GM18511 (cell line): ENCODE results near the gene TRPT1.

Experiments used
- ATAC-seq: cut with Tn5 transposase; IDR thresholded peaks from one replicate; pipeline ENCODE4 v1.9.1; 2021; ENCODE audit warnings: mild to moderate bottlenecking, moderate library complexity; ENCODE audit not compliant: unreplicated experiment

TRPT1 gene

DNA sequence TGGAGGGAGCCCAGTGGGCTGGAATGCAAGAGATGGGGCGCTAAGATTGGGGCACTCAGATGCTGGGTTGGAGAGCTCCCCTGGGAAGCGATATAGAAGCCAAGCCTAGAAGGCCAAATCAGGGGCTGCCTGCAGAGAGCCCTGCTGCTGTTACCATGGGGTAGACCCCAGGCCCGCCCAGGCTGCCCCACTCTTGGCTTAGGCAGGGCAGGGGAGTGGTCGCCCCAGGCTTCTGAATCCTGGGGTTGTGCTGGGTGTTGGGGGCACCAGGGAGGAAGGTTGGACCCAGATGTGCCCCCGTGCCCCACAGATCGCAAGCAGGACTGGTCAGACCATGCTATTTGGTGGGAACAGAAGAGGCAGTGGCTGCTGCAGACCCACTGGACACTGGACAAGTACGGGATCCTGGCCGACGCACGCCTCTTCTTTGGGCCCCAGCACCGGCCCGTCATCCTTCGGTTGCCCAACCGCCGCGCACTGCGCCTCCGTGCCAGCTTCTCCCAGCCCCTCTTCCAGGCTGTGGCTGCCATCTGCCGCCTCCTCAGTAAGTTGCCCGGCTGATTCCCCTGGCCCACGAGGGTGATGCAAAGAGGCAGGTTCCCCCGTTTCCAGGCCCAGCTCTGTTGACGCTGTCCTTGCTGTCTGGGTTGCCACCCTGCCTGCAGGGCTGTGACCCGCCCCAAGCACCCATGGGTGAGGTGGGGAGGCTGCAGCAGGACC is 15.5 kb downstream of the TRPT1 start:
- ATAC-seq, result no peak

GRCh38 chr11:64209563-64209843 is 16.5 kb downstream of the TRPT1 start:
- no peak for ATAC-seq

DNA sequence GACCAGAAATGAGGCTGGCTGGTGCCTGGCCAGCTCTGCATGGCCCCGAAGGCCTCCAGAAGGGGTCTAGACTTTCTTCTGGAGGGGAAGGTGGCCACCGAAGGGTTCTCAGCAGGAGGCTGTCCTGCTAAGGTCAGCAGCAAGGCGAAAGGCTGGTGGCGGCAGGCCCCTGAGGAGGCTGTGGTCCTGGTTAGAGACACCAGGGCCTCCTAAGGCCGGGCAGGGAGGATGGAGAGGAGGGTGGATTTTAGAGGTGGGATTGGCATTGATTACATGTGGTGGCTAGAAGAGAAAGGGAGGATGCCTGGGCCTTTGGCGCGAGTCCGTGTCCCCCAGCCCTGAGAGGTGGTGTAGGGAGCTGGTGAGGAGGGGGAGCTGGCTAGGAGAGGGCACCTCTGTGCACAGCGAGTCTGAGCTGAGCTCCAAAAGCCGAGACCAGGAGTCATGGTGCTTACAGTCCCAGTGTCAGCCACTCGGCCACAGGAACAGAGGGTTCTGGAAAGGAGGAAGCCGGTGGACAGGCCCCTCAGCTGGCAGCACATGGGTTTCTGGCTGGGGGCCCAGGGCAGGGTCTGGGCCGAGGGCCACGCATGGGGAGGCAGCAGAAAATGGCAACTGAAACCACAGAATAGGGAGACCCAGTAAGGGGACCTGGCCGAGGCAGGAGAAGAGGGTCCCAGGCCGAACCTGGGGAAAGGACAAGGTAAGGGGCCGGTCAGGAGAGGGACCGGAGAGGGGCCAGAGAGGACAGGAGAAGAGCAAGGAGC is 17.0 kb downstream of the TRPT1 start:
- ATAC-seq, result no peak

GRCh38 chr11:64208086-64208795 is 17.7 kb downstream of the TRPT1 start:
- ATAC-seq, result no peak

GRCh38 chr11:64207256-64208085 is 18.5 kb downstream of the TRPT1 start:
- peak; percentile 75 for ATAC-seq

- ATAC-seq, result peak; percentile 57
Observed at GRCh38 chr11:64206457-64207255, 19.3 kb downstream of the TRPT1 start, which contains the start of gene FERMT3. FERMT3 (plus strand) TSS chr11:64206721; CDS start chr11:64207365, 644 bp downstream.

DNA sequence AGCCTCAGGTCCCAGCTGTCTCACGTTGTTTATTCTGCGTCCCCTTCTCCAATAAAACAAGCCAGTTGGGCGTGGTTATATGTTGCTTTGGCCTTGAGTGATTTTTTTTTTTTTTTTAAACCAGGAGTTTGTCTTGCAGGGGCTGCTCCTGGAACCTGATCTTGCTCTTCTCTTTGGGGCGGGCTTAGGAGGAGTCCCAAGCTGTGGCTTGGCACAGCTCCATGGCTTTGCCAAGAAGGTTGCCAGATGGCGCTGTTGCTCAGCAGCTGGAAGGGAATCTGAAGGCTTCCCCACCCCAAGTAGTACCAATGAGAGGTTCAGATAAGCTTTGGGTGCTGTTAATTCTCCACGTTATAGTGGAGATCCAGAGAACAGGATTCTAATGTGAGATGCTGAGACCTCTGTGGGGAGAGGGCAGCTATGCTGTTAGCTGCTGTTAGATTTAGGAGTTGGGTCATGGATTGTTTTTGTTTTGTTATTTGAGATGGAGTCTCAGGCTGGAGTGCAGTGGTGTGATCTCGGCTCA is 21.5 kb downstream of the TRPT1 start:
- no peak for ATAC-seq

DNA sequence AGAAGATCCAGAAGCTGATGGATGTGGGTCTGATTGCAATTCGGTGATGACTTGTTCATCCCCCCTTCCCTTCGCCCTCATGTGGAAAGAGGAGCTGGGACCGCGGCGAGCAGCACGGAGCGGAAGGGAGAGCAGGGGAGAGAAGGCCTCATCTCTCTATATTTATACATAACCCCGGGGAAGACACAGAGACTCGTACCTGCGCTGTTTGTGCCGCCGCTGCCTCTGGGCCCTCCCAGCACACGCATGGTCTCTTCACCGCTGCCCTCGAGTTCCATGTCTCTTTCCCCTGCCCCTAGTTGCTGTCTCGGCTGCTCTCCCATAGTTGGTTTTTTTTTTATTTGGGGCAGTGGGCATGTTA is 21.9 kb downstream of the TRPT1 start:
- no peak for ATAC-seq

GRCh38 chr11:64203421-64204079 is 22.4 kb downstream of the TRPT1 start:
- ATAC-seq, result no peak

GRCh38 chr11:64202992-64203391 is 23.0 kb downstream of the TRPT1 start:
- no peak for ATAC-seq

DNA sequence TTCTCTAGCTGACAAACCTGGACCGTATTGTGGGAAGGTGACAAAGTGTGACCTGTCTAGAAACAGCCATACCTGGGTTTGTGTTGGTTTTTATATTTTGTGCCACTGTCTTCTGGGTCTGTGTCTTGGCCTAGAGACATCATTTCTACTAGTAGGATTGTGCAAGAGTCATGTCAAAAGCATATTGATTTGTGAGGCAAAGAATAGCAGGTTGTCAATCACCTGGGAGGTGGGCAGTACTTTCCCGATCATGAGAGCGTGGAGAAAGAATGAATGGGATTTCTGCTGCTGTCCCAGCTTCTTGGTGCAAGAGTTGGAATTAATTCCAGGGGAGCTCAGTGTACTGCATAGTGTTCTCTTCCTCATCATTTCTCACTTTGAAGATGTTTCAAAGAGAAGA is 24.4 kb downstream of the TRPT1 start:
- no peak for ATAC-seq

GRCh38 chr11:64198511-64198910 is 27.5 kb downstream of the TRPT1 start:
- ATAC-seq, result no peak

GRCh38 chr11:64196626-64197025 is 29.4 kb downstream of the TRPT1 start:
- no peak for ATAC-seq

DNA sequence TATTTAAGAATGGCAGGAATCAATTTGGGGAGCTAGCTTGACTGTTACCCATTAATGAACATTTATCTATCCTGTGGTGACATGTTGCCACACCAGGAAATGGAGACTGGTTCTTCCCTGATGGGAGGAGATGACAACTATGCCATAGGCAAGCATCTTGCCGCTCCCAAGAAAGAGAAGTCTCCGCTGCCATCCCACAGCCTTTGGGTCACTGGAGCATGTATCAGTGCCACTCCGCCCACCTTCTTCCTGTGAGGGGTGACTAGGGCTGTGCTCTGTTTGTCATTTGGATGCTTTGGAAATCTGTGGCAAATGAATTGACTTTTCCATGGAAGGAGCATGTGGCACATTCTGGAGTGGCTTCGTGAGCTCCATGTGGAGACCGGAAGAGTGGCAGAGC is 33.6 kb downstream of the TRPT1 start:
- no peak for ATAC-seq

- no peak for ATAC-seq
Observed at GRCh38 chr11:64186492-64187165, 39.4 kb downstream of the TRPT1 start.

DNA sequence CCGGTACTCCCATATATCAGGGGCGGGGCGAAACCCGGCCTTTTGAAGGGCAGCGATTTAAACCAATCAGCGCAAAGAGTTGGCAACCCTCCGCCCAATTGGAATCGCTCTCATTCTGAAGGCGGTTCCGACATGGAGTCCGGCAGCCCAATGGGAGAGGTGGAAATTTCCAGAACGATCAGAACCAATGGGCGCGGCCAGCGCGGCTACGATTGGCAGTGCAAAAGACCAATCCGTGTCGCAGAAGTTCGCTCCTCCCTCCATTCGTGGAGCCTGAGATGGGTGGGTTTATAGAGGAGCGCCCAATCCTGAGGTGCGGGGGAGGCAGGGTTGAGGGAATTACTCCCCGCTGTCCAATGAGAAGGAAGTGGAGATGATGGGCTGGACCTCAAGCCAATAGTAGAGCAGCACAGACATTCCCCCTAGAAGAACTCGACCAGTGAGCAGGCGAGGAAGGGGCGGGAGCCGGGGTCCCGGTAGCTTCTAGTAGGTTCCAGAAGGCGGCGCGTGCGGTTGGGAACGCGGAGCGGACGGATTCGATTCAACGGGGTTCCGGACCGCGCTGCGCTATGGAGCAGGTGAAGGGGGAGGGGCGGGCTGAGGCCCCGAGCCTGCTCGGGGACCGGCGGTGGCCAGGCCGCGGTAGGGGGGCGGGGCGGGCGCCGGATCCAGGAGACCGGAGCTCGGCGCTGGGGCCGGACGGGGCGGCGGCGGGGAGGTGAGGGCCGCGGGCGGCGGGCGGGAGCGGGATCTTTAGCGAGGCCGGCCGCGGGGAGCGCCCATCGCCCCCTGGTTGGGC is 40.1 kb downstream of the TRPT1 start, which contains the start of gene STIP1:
Gene STIP1, plus strand, starts transcription at position 479 of the 799 bp plus-strand sequence. Its CDS starts 91 bp downstream, at position 570.
- peak; percentile 87 for ATAC-seq

DNA sequence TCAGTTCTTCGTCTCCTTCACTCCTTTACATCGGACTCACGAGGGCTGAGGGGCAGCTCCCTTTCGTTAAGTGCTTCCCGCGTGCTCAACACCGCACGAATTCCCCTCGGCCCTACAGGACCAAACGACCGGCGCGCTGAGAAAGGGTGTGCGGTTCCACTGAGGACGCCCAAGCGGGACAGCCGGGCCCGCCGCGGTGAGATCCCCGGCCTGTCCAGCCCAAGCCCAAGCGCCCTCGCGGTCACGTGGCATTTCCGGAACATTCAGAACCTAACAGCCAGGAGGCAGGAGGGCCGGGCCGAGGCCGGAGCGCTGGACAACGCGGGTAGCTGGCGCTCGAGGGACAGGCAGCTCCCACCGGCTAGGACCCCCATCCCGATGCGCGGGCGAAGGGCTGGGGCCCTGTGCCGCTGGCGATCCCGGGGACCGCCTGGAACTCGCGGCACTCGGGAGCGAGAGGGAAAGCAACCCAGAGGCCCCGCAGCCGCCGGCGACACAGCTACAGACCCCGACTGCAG is 40.8 kb downstream of the TRPT1 start:
- peak; percentile 16 for ATAC-seq

GRCh38 chr11:64183890-64184289 is 42.1 kb downstream of the TRPT1 start:
- no peak for ATAC-seq
